ENCODE results near the gene LIN37. TPM values are rescaled to one million over a fixed set of nuclear protein-coding genes. Genes with fewer than 3 reads are reported as not detected.

Gene LIN37
- total RNA-seq, 1 experiment from 2014 or later: 10.1 TPM

DNA sequence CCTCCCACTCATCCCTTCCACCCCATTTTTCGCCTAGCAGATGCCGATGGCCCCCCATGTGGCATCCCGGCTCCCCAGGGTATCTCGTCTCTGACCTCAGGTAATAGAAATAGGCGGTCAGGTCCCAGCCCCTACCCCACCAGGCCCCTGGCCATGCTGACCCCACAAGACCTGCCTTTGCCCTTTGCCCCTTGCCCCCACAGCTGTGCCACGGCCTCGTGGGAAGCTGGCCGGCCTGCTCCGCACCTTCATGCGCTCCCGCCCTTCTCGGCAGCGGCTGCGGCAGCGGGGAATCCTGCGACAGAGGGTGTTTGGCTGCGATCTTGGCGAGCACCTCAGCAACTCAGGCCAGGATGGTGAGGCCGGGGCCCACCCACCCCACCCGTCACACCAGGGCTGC, 32.3 kb downstream of the LIN37 start:
- DNase-seq (ENCODE audit: low read depth, low spot score) (no peak), ATAC-seq (no peak)
- no peaks in the 10 kb centered on the region for H3K9me3 ChIP-seq (ENCODE audit: control insufficient read depth in 1 of 2, insufficient read depth in 1 of 2, low read depth in 1 of 2, low read length in 2 of 2)
- 0 out of 2 replicates have a peak, but pooled peaks cover 3% of the 10 kb centered on the region for H3K79me2 ChIP-seq (ENCODE audit: insufficient read depth, low read length)
- no peak overlapping the region for H3K9ac ChIP-seq (ENCODE audit: low read length)
- TF ChIP-seq EGR1 (IDR thresholded peaks at IDR 0.05; ENCODE audit: low read depth) (no peak), EZH2phosphoT487 (IDR thresholded peaks at IDR 0.05; ENCODE audit: borderline replicate concordance) (no peak)
- no peaks in the 10 kb centered on the region for H4K20me1 ChIP-seq (ENCODE audit: insufficient read depth)
- no peaks in the 10 kb centered on the region for H3K27me3 ChIP-seq (ENCODE audit: insufficient read depth, low read length)
- peaks cover 3 to 8% of the 10 kb centered on the region in 2 experiments; a peak in 2 of 4 replicates for H3K4me1 ChIP-seq (ENCODE audit: control insufficient read depth in 1 of 2, insufficient read depth in 2 of 2, low read length in 2 of 2)
- ChIA-PET RAD21 (ENCODE audit: low non-redundant PET in 1 of 2, low total read pairs in 2 of 2, uncharacterized antibody in 2 of 2, unreplicated experiment in 2 of 2) (no interaction called here), POLR2A (no interaction called here), CTCF (no interaction called here)
- H3K9me2 ChIP-seq (ENCODE audit: insufficient read depth): no peaks in the 10 kb centered on the region
- no peak overlapping the region for H2AFZ ChIP-seq (ENCODE audit: low read depth, low read length, poor library complexity, severe bottlenecking)
- intact Hi-C loops (cut with micrococcal nuclease): no loop called here
- H3K27ac ChIP-seq (ENCODE audit: low read depth, low read length): no peak overlapping the region
- H3K4me3 ChIP-seq (replicated peaks in 1 of 2; ENCODE audit: low read depth in 1 of 2, low read length in 2 of 2): no peak overlapping the region
- H3K4me2 ChIP-seq (ENCODE audit: low read length): no peak overlapping the region
- H3K36me3 ChIP-seq (ENCODE audit: control insufficient read depth in 1 of 2, insufficient read depth in 2 of 2, low read length in 2 of 2): peaks cover 2 to 4% of the 10 kb centered on the region in 2 experiments; a peak in 2 of 4 replicates
- BruUV-seq (replicated peaks): no TSS peak

- Histone ChIP-seq H3K4me1 (ENCODE audit: control insufficient read depth in 1 of 2, insufficient read depth in 2 of 2, low read length in 2 of 2) (no peaks in the 10 kb centered on the region), H3K27ac (ENCODE audit: low read depth, low read length) (no peak overlapping the region), H4K20me1 (ENCODE audit: insufficient read depth) (no peaks in the 10 kb centered on the region), H3K4me3 (replicated peaks in 1 of 2; ENCODE audit: low read depth in 1 of 2, low read length in 2 of 2) (no peak overlapping the region), H2AFZ (ENCODE audit: low read depth, low read length, poor library complexity, severe bottlenecking) (no peak overlapping the region), H3K9me2 (ENCODE audit: insufficient read depth) (no peaks in the 10 kb centered on the region), H3K36me3 (ENCODE audit: control insufficient read depth in 1 of 2, insufficient read depth in 2 of 2, low read length in 2 of 2) (peaks cover 2 to 4% of the 10 kb centered on the region in 2 experiments; a peak in 2 of 4 replicates), H3K79me2 (ENCODE audit: insufficient read depth, low read length) (no peaks in the 10 kb centered on the region), H3K9ac (ENCODE audit: low read length) (no peak overlapping the region), H3K27me3 (ENCODE audit: insufficient read depth, low read length) (no peaks in the 10 kb centered on the region), H3K4me2 (ENCODE audit: low read length) (no peak overlapping the region), H3K9me3 (ENCODE audit: control insufficient read depth in 1 of 2, insufficient read depth in 1 of 2, low read depth in 1 of 2, low read length in 2 of 2) (no peaks in the 10 kb centered on the region)
- intact Hi-C loops (cut with micrococcal nuclease): no loop called here
- ChIA-PET CTCF (no interaction called here), RAD21 (ENCODE audit: low non-redundant PET in 1 of 2, low total read pairs in 2 of 2, uncharacterized antibody in 2 of 2, unreplicated experiment in 2 of 2) (no interaction called here), POLR2A (no interaction called here)
- DNase-seq (ENCODE audit: low read depth, low spot score): no peak
- ATAC-seq: no peak
- TF ChIP-seq POLR2AphosphoS5 (IDR thresholded peaks at IDR 0.05; ENCODE audit: low read depth, low read length) (no peak), CEBPB (IDR thresholded peaks at IDR 0.05; ENCODE audit: low read depth) (no peak), SP1 (IDR thresholded peaks at IDR 0.05; ENCODE audit: low read depth) (no peak), ZNF274 (IDR thresholded peaks at IDR 0.05; ENCODE audit: low read depth, low read length) (no peak), ZBTB33 (IDR thresholded peaks at IDR 0.05; ENCODE audit: extremely low read depth, insufficient replicate concordance, low read length) (no peak), POLR2A (IDR thresholded peaks at IDR 0.05; ENCODE audit: borderline replicate concordance, extremely low read depth, insufficient read depth, insufficient read length) (no peak), ELF1 (IDR thresholded peaks at IDR 0.05; ENCODE audit: borderline replicate concordance, low read depth) (no peak), CTCF (IDR thresholded peaks at IDR 0.05 in 2 of 3, conservative IDR thresholded peaks at IDR 0.05 in 1 of 3; ENCODE audit: borderline replicate concordance in 1 of 3, insufficient read depth in 1 of 3, low read depth in 2 of 3, low read length in 2 of 3) (no peak)
- TF ChIP-seq, protein P1, sequence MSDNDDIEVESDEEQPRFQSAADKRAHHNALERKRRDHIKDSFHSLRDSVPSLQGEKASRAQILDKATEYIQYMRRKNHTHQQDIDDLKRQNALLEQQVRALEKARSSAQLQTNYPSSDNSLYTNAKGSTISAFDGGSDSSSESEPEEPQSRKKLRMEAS (IDR thresholded peaks at IDR 0.05): no peak
- no TSS peak for BruUV-seq (replicated peaks)
Measured at GRCh38 chr19:35781650-35782049, 33.3 kb downstream of the LIN37 start.

All from HCT116 (cell line).